Keratinocyte (primary cell): ENCODE results near the gene SRPRB. TPM values are rescaled to one million over a fixed set of nuclear protein-coding genes. Genes with fewer than 3 reads are reported as not detected.
A peak's percentile ranks its signal among the peaks of the same experiment; 100 is the strongest.

Experiments used
- DNase-seq: peaks from one replicate; pipeline ENCODE4 v3.0.0-alpha.2; 2011; ENCODE audit warnings: low read depth, missing footprints, low spot score
- FAIRE-seq: peaks from 2 replicates; lab custom pipeline; 2011; peaks lifted over from hg19 to GRCh38; lab: Jason Lieb, UNC
- H2AFZ ChIP-seq: 2 replicates; pipeline ENCODE4 v1.6.0; 2012; ENCODE audit warnings: low read length, control low read depth, inconsistent platforms; ENCODE audit not compliant: control insufficient read depth
- H3K27ac ChIP-seq: 2 replicates; pipeline ENCODE4 v1.5.1; 2011; ENCODE audit warnings: low read length; ENCODE audit not compliant: control insufficient read depth, insufficient read depth
- H3K27me3 ChIP-seq: 3 replicates; pipeline ENCODE4 v1.6.0; 2011; ENCODE audit warnings: low read length; ENCODE audit not compliant: control insufficient read depth, insufficient read depth; ENCODE audit errors: extremely low read depth
- H3K36me3 ChIP-seq, 2 experiments: 2 replicates in 1 of 2; 3 replicates in 1 of 2; pipeline ENCODE4 v1.5.1; 2011; ENCODE audit warnings: low read length in 2 of 2, mild to moderate bottlenecking in 1 of 2; ENCODE audit not compliant: control insufficient read depth in 2 of 2, insufficient read depth in 2 of 2; ENCODE audit errors: extremely low read depth in 1 of 2
- H3K4me1 ChIP-seq: 3 replicates; pipeline ENCODE4 v1.5.1; 2011; ENCODE audit warnings: low read length; ENCODE audit not compliant: control insufficient read depth, insufficient read depth; ENCODE audit errors: extremely low read depth
- H3K4me2 ChIP-seq: 3 replicates; pipeline ENCODE4 v1.6.0; 2011; ENCODE audit warnings: low read depth, low read length; ENCODE audit not compliant: control insufficient read depth, insufficient read depth; ENCODE audit errors: extremely low read depth
- H3K4me3 ChIP-seq, 3 experiments: fragments of 200-600 bp in 1 of 3; sonication (generic) in 1 of 3; 2 replicates in 2 of 3; 3 replicates in 1 of 3; pipeline ENCODE4 v1.5.1; 2011 to 2016; ENCODE audit warnings: low read length in 3 of 3, mild to moderate bottlenecking in 3 of 3, control low read depth in 2 of 3, inconsistent platforms in 1 of 3, low read depth in 1 of 3, mixed read lengths in 1 of 3, mixed run types in 1 of 3, moderate library complexity in 1 of 3; ENCODE audit not compliant: control insufficient read depth in 2 of 3, insufficient read depth in 2 of 3; ENCODE audit errors: extremely low read depth in 1 of 3
- H3K79me2 ChIP-seq: 2 replicates; pipeline ENCODE4 v1.6.0; 2012; ENCODE audit warnings: low read length; ENCODE audit not compliant: control insufficient read depth, insufficient read depth
- H3K9ac ChIP-seq: 3 replicates; pipeline ENCODE4 v1.6.0; 2011; ENCODE audit warnings: low read length; ENCODE audit not compliant: control insufficient read depth, insufficient read depth; ENCODE audit errors: extremely low read depth
- H3K9me1 ChIP-seq: 3 replicates; pipeline ENCODE4 v1.6.0; 2011; ENCODE audit warnings: low read length; ENCODE audit not compliant: control insufficient read depth, insufficient read depth; ENCODE audit errors: extremely low read depth
- H3K9me3 ChIP-seq: 2 replicates; pipeline ENCODE4 v1.5.1; 2012; ENCODE audit warnings: low read depth, low read length; ENCODE audit not compliant: control insufficient read depth
- H4K20me1 ChIP-seq: 3 replicates; pipeline ENCODE4 v1.6.0; 2011; ENCODE audit warnings: low read length; ENCODE audit not compliant: control insufficient read depth, insufficient read depth; ENCODE audit errors: extremely low read depth
- EZH2 ChIP-seq: IDR thresholded peaks from one replicate; pipeline ENCODE4 v1.6.1; 2012; ENCODE audit warnings: inconsistent platforms, mild to moderate bottlenecking, low read length, moderate library complexity
- dilution Hi-C: fragments of 300-500 bp; cut with MboI; formaldehyde crosslinking; loops from one replicate; pipeline ENCODE4 v1.7.0; 2020; ENCODE audit warnings: low sequenced_read_pairs; ENCODE audit not compliant: extremely low pct_ligation_motif_present
- polyA plus RNA-seq, 5 experiments: library from polyadenylated mRNA; depleted of rRNA in 3 of 5; stranded (reverse) in 3 of 5; stranded (forward) in 1 of 5; unstranded in 1 of 5; fragments of >200 nt; gene quantifications; 1 replicate in 1 of 5; 2 replicates in 3 of 5; 3 replicates in 1 of 5; pipeline versions ENCODE4 v1.2.1 to v1.2.3, GENCODE V29; 2011 to 2012; ENCODE audit warnings: missing spikeins in 2 of 5, low read depth in 1 of 5, low replicate concordance in 1 of 5
- TF ChIP-seq, protein P1 (sequence below), 3 experiments: IDR thresholded peaks in 1 of 3; conservative IDR thresholded peaks in 1 of 3; optimal IDR thresholded peaks in 1 of 3; 2 replicates in 2 of 3; 3 replicates in 1 of 3; pipeline versions ENCODE3 to v1.5.1; 2011; ENCODE audit warnings: low read length in 3 of 3, mild to moderate bottlenecking in 3 of 3, moderate library complexity in 2 of 3, control low read depth in 1 of 3, inconsistent platforms in 1 of 3; ENCODE audit not compliant: insufficient read depth in 2 of 3; ENCODE audit errors: extremely low read depth in 1 of 3

The SRPRB gene
- polyA plus RNA-seq, 1 donor (not counting 4 experiments of a cell fraction or from before 2014, with no cell fraction given), result 55.9 TPM

- dilution Hi-C loops, result no loop called here
- Histone ChIP-seq H3K4me2 (no peak overlapping the region), H3K9me1 (no peaks in the 10 kb centered on the region), H2AFZ (no peak overlapping the region), H3K27me3 (peaks cover 9% of the 10 kb centered on the region), H3K9ac (no peak overlapping the region), H3K27ac (no peak overlapping the region), H3K79me2 (no peaks in the 10 kb centered on the region), H3K4me3 (no peak overlapping the region), H3K9me3 (no peaks in the 10 kb centered on the region), H4K20me1 (no peaks in the 10 kb centered on the region), H3K4me1 (peaks cover 3% of the 10 kb centered on the region), H3K36me3 (no peaks in the 10 kb centered on the region)
- no peak for FAIRE-seq
- no peak for DNase-seq
- TF ChIP-seq, protein P1, sequence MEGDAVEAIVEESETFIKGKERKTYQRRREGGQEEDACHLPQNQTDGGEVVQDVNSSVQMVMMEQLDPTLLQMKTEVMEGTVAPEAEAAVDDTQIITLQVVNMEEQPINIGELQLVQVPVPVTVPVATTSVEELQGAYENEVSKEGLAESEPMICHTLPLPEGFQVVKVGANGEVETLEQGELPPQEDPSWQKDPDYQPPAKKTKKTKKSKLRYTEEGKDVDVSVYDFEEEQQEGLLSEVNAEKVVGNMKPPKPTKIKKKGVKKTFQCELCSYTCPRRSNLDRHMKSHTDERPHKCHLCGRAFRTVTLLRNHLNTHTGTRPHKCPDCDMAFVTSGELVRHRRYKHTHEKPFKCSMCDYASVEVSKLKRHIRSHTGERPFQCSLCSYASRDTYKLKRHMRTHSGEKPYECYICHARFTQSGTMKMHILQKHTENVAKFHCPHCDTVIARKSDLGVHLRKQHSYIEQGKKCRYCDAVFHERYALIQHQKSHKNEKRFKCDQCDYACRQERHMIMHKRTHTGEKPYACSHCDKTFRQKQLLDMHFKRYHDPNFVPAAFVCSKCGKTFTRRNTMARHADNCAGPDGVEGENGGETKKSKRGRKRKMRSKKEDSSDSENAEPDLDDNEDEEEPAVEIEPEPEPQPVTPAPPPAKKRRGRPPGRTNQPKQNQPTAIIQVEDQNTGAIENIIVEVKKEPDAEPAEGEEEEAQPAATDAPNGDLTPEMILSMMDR (optimal IDR thresholded peaks at IDR 0.05 in 1 of 3, IDR thresholded peaks at IDR 0.05 in 1 of 3, conservative IDR thresholded peaks at IDR 0.05 in 1 of 3; ENCODE audit: extremely low read depth in 1 of 3, insufficient read depth in 2 of 3, low read length in 3 of 3), result peak in 1 of 3 experiments; percentile 30
- TF ChIP-seq EZH2, result no peak
Measured at GRCh38 chr3:133776794-133777438, 28.7 kb upstream of the SRPRB start.

DNA sequence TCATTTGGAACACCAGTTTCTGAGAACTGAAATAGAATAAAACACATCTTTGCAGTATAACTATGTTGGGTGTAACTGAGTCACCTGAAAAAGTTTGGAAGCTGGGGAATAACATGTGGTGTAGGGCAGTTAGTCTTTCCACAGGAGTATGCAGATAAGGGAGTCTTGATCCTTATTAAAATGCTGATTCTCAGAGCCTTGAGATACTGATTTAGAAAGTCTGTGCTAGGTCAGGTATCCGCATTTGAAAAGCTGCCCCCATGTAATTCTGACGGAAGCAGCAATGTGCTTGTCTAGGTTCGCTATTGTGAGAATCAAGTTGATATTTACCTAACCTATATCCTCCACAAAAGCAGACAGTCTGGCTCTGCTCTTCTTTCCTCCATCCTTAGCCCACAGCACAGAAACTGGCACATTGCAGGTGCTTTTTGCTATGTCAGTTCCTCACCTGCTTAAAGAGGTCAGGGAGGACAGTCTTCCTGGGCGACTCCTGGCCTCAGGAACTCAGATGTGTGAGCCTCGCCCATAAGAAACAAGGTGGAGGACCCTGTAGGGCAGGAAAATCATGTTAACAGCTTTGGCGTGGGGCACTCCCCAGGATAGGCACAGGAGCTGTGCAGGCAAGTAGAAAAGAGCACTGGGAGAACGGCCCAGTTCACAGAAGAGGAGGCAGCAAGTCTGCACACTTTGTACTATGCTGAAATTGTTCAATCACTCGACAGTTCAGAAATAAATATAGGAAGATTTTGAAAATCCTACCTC, 27.6 kb upstream of the SRPRB start:
- no peaks in the 10 kb centered on the region for H3K36me3 ChIP-seq
- H4K20me1 ChIP-seq, result no peaks in the 10 kb centered on the region
- no peak overlapping the region for H3K9ac ChIP-seq
- TF ChIP-seq, protein P1 (optimal IDR thresholded peaks at IDR 0.05 in 1 of 3, IDR thresholded peaks at IDR 0.05 in 1 of 3, conservative IDR thresholded peaks at IDR 0.05 in 1 of 3; ENCODE audit: extremely low read depth in 1 of 3, insufficient read depth in 2 of 3, low read length in 3 of 3), result no peak
- TF ChIP-seq EZH2, result no peak
- peaks cover 3% of the 10 kb centered on the region for H3K4me1 ChIP-seq
- H3K27ac ChIP-seq, result no peak overlapping the region
- H3K9me1 ChIP-seq, result no peaks in the 10 kb centered on the region
- DNase-seq (no peak), FAIRE-seq (no peak)
- H3K9me3 ChIP-seq, result no peaks in the 10 kb centered on the region
- no peak overlapping the region for H3K4me2 ChIP-seq
- no peaks in the 10 kb centered on the region for H3K79me2 ChIP-seq
- H3K27me3 ChIP-seq, result peaks cover 9% of the 10 kb centered on the region
- no peak overlapping the region for H3K4me3 ChIP-seq
- no peak overlapping the region for H2AFZ ChIP-seq
- dilution Hi-C loops, result no loop called here
